Lung (tissue), 12 donors: ENCODE data around the gene METTL14. TPM values are rescaled to one million over a fixed set of nuclear protein-coding genes. Genes with fewer than 3 reads are reported as not detected.

Experiments used
- ATAC-seq: fragments of 200-7000 bp; cut with Tn5 transposase; one replicate; pipeline ENCODE4 v1.9.1; 2020; ENCODE audit warnings: moderate number of reproducible peaks; ENCODE audit not compliant: insufficient read depth, low FRiP score
- DNase-seq, 3 donors: peaks; one replicate each; pipeline ENCODE4 v3.0.0-alpha.2; 2013 to 2017
- H3K27ac ChIP-seq, 2 donors: one replicate each; pipeline ENCODE4 v1.5.1; 2013; ENCODE audit warnings: mild to moderate bottlenecking in 2 of 2, moderate library complexity in 2 of 2, control low read depth in 1 of 2, inconsistent platforms in 1 of 2, low read depth in 1 of 2, low read length in 1 of 2
- H3K27me3 ChIP-seq, 3 donors: one replicate each; pipeline ENCODE4 v1.5.1; 2013; ENCODE audit warnings: low read length in 2 of 3; ENCODE audit not compliant: control insufficient read depth in 3 of 3, insufficient read depth in 3 of 3
- H3K36me3 ChIP-seq, 4 donors: one replicate each; pipeline ENCODE4 v1.5.1; 2013; ENCODE audit warnings: low read length in 4 of 4, mild to moderate bottlenecking in 1 of 4, moderate library complexity in 1 of 4; ENCODE audit not compliant: control insufficient read depth in 4 of 4, insufficient read depth in 4 of 4
- H3K4me1 ChIP-seq, 5 donors: one replicate each; pipeline ENCODE4 v1.5.1; 2013; ENCODE audit warnings: low read length in 5 of 5, mild to moderate bottlenecking in 2 of 5, moderate library complexity in 1 of 5; ENCODE audit not compliant: control insufficient read depth in 5 of 5, insufficient read depth in 5 of 5
- H3K4me3 ChIP-seq: one replicate; pipeline ENCODE4 v1.5.1; 2013; ENCODE audit warnings: mild to moderate bottlenecking, control low read depth, moderate library complexity
- H3K9ac ChIP-seq, 2 donors: one replicate each; pipeline ENCODE4 v1.5.1; 2013; ENCODE audit warnings: low read length in 2 of 2, control low read depth in 1 of 2; ENCODE audit not compliant: insufficient read depth in 1 of 2
- H3K9me3 ChIP-seq, 4 donors: one replicate each; pipeline ENCODE4 v1.5.1; 2013; ENCODE audit warnings: low read length in 3 of 4, mild to moderate bottlenecking in 1 of 4, moderate library complexity in 1 of 4; ENCODE audit not compliant: control insufficient read depth in 4 of 4, insufficient read depth in 3 of 4
- CTCF ChIP-seq: IDR thresholded peaks from 2 replicates; pipeline ENCODE4 v1.5.1; 2012; ENCODE audit warnings: mild to moderate bottlenecking; ENCODE audit errors: control extremely low read depth, extremely low read depth
- WGBS, 2 donors: extraction: QIAGEN DNeasy Blood & Tissue Kit; methylation state at CpG; one replicate each; pipeline ENCODE4 v1.1.7; 2013; 5-methylcytosine and 5-hydroxymethylcytosine counted together
- polyA plus RNA-seq, 2 donors: library from polyadenylated mRNA; stranded (reverse); fragments of 200-250 nt; gene quantifications; one replicate each; pipeline ENCODE4 v1.2.1, GENCODE V29; 2013
- total RNA-seq, 2 donors: library from RNA; depleted of rRNA in 1 of 2; stranded (reverse); fragments of >200 nt in 1 of 2; gene quantifications; one replicate each; pipeline ENCODE4 v1.2.1, GENCODE V29; 2014 to 2021
- donor health status: control.
- donor health status: control.
- donor health status: Bipolar disorder and iron deficiency.
- donor health status: healthy.
- donor health status: DM: yes; HTN: yes; CAD: no.

METTL14 gene
- total and polyA plus RNA-seq, 4 donors: 5.5 to 39.4 (median 19.9) TPM

- Histone ChIP-seq H3K9ac (no peak overlapping the region), H3K4me1 (no peaks in the 10 kb centered on the region), H3K27me3 (no peaks in the 10 kb centered on the region), H3K4me3 (no peak overlapping the region), H3K9me3 (no peaks in the 10 kb centered on the region), H3K27ac (no peak overlapping the region), H3K36me3 (peaks cover 19 to 48% (median 35%) of the 10 kb centered on the region in 4 donors)
- ATAC-seq (no peak), DNase-seq (no peak)
- TF ChIP-seq CTCF: no peak
These were observed 45.5 kb downstream of the METTL14 start for GRCh38 chr4:118730683-118731082.

GRCh38 chr4:118732591-118733330 is 47.6 kb downstream of the METTL14 start:
- DNase-seq (no peak), ATAC-seq (no peak)
- no peaks in the 10 kb centered on the region for H3K27me3 ChIP-seq
- H3K9me3 ChIP-seq: no peaks in the 10 kb centered on the region
- H3K36me3 ChIP-seq: peaks cover 16 to 40% (median 20%) of the 10 kb centered on the region in 4 donors
- H3K9ac ChIP-seq: no peak overlapping the region
- no peak for TF ChIP-seq CTCF
- no peak overlapping the region for H3K27ac ChIP-seq
- H3K4me1 ChIP-seq: no peaks in the 10 kb centered on the region
- H3K4me3 ChIP-seq: no peak overlapping the region
- WGBS, 2 donors: 61 to 92% methylated on average over 3 of the region's 3 CpGs

- no peak overlapping the region for H3K4me3 ChIP-seq
- TF ChIP-seq CTCF: no peak
- no peaks in the 10 kb centered on the region for H3K9me3 ChIP-seq
- 89 to 95% methylated on average over 7 of the region's 7 CpGs for WGBS, 2 donors
- no peak overlapping the region for H3K27ac ChIP-seq
- no peaks in the 10 kb centered on the region for H3K27me3 ChIP-seq
- ATAC-seq: no peak
- DNase-seq: no peak
- no peak overlapping the region for H3K9ac ChIP-seq
- peaks cover 18 to 45% (median 25%) of the 10 kb centered on the region in 4 donors for H3K36me3 ChIP-seq
- no peaks in the 10 kb centered on the region for H3K4me1 ChIP-seq
These were observed 49.5 kb downstream of the METTL14 start for GRCh38 chr4:118734491-118735205.
